ENCODE results near the gene ATF4. TPM values are rescaled to one million over a fixed set of nuclear protein-coding genes. Genes with fewer than 3 reads are reported as not detected.

ATF4 gene
- total and polyA plus RNA-seq, 8 donors, result 155 to 929 (median 419) TPM

DNA sequence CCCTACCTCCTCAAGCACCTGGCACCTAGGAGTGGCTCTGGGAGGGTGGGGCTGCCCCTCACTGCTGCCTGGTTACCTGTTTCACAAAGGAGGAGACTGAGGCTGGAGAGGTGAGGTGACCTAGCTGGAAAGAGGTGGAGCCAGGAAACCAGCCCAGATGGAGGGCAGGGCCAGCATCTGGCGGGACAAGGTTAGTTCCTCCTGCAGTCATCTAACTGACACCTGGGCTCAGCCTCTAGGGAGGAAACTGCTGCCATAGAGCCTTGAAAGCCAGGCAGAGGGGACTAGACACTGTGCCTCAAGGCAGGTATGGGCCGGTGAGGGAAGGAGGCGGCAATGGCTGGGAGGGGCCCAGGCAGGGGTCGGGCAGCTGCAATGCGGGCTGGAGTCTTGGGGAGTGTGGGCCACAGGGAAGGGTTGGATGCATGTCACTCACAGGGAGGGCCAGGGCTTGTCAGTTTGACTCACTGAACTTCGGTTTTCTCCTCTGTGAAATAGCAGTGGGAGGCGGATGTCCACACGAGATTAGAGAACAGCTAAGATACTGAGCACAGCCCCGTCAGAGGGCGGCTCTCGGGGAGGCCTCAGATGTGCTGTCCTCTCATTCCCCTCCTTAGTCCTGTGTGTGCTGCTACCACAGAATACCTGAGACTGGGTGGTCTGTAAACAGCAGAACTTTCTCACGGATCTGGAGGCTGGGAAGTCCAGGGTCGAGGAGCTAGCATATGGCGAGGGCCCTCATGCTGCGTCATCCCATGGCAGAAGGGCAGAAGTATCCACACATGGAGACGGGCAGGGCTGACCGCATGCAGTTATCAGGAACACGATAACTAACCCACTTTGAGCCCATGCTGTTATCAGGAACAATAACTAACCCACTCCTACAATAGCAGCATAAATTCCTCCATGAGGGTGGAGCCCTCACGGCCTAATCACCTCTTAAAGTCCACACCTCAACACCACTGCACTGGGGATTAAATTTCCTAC lies 47.5 kb upstream of the ATF4 start:
- H3K4me3 ChIP-seq, result peak overlapping the region in 2 of 4 donors; percentile 2 to 14
- H3K4me1 ChIP-seq, result peaks cover 44 to 74% (median 65%) of the 10 kb centered on the region in 4 donors
- 32 to 68% (median 51%) methylated on average over 16 to 19 of the region's 19 CpGs for WGBS, 5 donors

DNA sequence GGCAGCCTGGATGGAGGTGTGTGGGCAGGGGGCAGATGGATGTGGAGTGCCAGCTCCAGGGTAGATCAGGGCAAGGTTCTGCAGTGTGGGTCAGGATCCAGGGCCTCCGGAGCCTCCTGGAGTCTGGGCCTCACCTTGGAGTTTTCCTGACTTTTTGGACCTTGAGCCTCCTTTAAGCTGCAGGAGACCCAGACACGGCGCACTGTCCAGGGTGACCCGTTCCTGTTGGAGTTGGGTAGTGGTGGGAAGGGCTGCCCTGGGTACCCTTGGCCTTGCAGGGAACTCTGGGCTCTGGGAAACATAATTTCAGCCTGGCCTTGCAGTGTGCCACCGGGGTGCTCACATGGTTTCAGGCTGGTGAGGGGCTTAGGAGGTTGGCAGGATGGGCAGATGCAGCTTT lies 46.5 kb upstream of the ATF4 start:
- peaks cover 44 to 70% (median 65%) of the 10 kb centered on the region in 4 donors for H3K4me1 ChIP-seq
- intact Hi-C loops (cut with DNase I; ENCODE audit: low total_unique reads), result no loop called here

More for the DNA sequence above, 47.5 kb upstream of the ATF4 start:
- Histone ChIP-seq H3K27me3 (peaks cover 0 to 15% (median 0%) of the 10 kb centered on the region in 3 donors), H3K27ac (peak overlapping the region; percentile 67 to 86 (median 73)), H3K9me3 (no peaks in the 10 kb centered on the region), H3K36me3 (peaks cover 0 to 11% (median 0%) of the 10 kb centered on the region in 4 donors)
- peak; percentile 72 to 86 for DNase-seq
- TF ChIP-seq EP300 (IDR thresholded peaks at IDR 0.05), result no peak
- TF ChIP-seq POLR2AphosphoS5 (IDR thresholded peaks at IDR 0.05), result peak in 2 of 3 donors; percentile 76 to 79
- TF ChIP-seq POLR2A (IDR thresholded peaks at IDR 0.05), result no peak
- TF ChIP-seq, protein P1, sequence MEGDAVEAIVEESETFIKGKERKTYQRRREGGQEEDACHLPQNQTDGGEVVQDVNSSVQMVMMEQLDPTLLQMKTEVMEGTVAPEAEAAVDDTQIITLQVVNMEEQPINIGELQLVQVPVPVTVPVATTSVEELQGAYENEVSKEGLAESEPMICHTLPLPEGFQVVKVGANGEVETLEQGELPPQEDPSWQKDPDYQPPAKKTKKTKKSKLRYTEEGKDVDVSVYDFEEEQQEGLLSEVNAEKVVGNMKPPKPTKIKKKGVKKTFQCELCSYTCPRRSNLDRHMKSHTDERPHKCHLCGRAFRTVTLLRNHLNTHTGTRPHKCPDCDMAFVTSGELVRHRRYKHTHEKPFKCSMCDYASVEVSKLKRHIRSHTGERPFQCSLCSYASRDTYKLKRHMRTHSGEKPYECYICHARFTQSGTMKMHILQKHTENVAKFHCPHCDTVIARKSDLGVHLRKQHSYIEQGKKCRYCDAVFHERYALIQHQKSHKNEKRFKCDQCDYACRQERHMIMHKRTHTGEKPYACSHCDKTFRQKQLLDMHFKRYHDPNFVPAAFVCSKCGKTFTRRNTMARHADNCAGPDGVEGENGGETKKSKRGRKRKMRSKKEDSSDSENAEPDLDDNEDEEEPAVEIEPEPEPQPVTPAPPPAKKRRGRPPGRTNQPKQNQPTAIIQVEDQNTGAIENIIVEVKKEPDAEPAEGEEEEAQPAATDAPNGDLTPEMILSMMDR (IDR thresholded peaks at IDR 0.05), result no peak
- intact Hi-C loops (cut with DNase I; ENCODE audit: low total_unique reads), result no loop called here

DNA sequence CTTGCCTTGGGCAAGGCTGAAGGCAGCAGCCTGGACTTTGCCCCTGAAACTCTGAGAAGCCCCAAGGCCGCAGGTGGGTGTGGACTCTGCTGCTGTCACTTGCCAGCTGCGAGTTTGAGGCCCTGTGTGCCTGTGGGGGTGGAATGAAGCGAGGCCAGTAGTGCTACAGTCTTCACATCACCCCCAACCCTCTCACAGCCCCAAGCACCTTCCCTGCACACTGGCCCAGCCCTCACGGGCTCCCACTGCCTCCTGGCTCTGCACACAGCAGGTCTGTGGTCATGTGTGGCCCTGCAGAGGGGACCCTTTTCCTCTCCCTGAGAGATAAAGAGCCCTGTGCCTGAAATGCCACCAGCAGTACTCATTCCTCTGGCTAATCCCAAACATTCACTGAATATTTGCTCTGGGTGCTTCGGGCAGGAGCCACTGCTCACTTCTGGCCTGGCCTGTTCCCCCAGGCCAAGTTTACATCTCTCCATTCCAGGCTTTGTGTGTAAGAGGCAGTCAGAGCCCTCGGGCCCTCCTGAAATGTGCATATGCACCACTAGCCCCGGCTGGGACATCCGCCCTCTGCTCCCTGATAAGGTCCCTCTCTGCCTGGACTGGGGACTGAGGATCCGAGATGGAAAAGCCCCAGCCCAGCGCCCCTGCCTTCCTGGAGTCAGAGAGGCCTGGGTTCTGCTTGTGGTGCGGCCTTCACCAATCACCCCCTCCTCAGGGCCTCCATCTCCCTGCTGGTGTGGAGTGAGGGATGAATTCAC lies 45.8 kb upstream of the ATF4 start:
- no peaks in the 10 kb centered on the region for H3K9me3 ChIP-seq
- peaks cover 0 to 13% (median 0%) of the 10 kb centered on the region in 4 donors for H3K36me3 ChIP-seq
- H3K27me3 ChIP-seq, result peaks cover 0 to under 1% (median 0%) of the 10 kb centered on the region in 3 donors
- H3K27ac ChIP-seq, result peak overlapping the region; percentile 49 to 86 (median 73)
- peak overlapping the region in 2 of 4 donors; percentile 1 to 16 for H3K4me3 ChIP-seq
- TF ChIP-seq, protein P1 (IDR thresholded peaks at IDR 0.05), result no peak
- WGBS, 5 donors, result 36 to 45% (median 40%) methylated on average over 8 to 11 of the region's 11 CpGs
- intact Hi-C loops (cut with DNase I; ENCODE audit: low total_unique reads), result no loop called here
- peaks cover 43 to 64% (median 61%) of the 10 kb centered on the region in 4 donors for H3K4me1 ChIP-seq
- DNase-seq, result peak in 1 of 2 donors; percentile 75

More for the DNA sequence above, 46.5 kb upstream of the ATF4 start:
- DNase-seq, result no peak
- 65 to 80% (median 74%) methylated on average over 5 of the region's 5 CpGs for WGBS, 5 donors
- TF ChIP-seq, protein P1 (IDR thresholded peaks at IDR 0.05), result no peak
- TF ChIP-seq EP300 (IDR thresholded peaks at IDR 0.05) (no peak), POLR2AphosphoS5 (IDR thresholded peaks at IDR 0.05) (no peak), POLR2A (IDR thresholded peaks at IDR 0.05) (no peak)
- H3K36me3 ChIP-seq, result peaks cover 0 to 13% (median 0%) of the 10 kb centered on the region in 4 donors
- peak overlapping the region in 2 of 4 donors; percentile 1 to 16 for H3K4me3 ChIP-seq
- no peaks in the 10 kb centered on the region for H3K9me3 ChIP-seq
- H3K27ac ChIP-seq, result peak overlapping the region; percentile 49 to 86 (median 73)
- peaks cover 0 to 8% (median 0%) of the 10 kb centered on the region in 3 donors for H3K27me3 ChIP-seq

DNA sequence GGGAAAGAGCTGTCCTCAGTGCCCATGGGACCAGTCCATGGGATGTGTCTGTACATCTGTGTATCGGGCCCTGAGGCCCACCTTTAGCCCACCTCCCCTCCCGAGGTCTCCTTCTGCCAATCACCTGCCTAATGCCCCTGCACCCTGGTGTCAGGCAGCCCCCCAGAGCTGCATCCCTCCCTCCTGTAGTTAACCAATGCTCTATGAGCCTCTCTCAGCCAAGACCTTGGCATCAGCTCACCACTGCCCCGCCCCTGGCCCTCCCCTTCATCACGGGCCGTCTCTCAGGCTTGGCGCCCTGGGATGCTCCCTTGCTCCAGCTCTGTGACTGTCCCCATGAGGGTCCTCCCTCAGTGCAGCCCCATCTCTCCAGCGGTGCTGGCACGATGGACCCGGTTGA lies 45.0 kb upstream of the ATF4 start:
- no peak for TF ChIP-seq EP300 (IDR thresholded peaks at IDR 0.05)
- TF ChIP-seq, protein P1 (IDR thresholded peaks at IDR 0.05), result no peak
- TF ChIP-seq POLR2AphosphoS5 (IDR thresholded peaks at IDR 0.05), result no peak
- no peak for TF ChIP-seq POLR2A (IDR thresholded peaks at IDR 0.05)
- intact Hi-C loops (cut with DNase I; ENCODE audit: low total_unique reads), result no loop called here
- DNase-seq, result no peak
- no peaks in the 10 kb centered on the region for H3K9me3 ChIP-seq
- peaks cover 0 to 13% (median 0%) of the 10 kb centered on the region in 4 donors for H3K36me3 ChIP-seq
- H3K27me3 ChIP-seq, result no peaks in the 10 kb centered on the region
- no peak overlapping the region for H3K4me3 ChIP-seq
- H3K27ac ChIP-seq, result peak overlapping the region in 2 of 5 donors; percentile 74 to 86
- peaks cover 36 to 58% (median 53%) of the 10 kb centered on the region in 4 donors for H3K4me1 ChIP-seq
- 61 to 71% (median 70%) methylated on average over 5 to 9 of the region's 9 CpGs for WGBS, 5 donors

Data from stomach (tissue), 9 donors.